KOPT-K1 (cell line): ENCODE data around the gene AFF3.

Experiments used
- H3K27ac ChIP-seq: fragments of 200-600 bp; sonication (generic); 2 replicates; pipeline ENCODE4 v1.5.1; 2016; ENCODE audit warnings: antibody characterized with exemption, mild to moderate bottlenecking, low read depth, low read length; ENCODE audit not compliant: poor library complexity, severe bottlenecking
- H3K36me3 ChIP-seq: fragments of 200-600 bp; sonication (generic); 2 replicates; pipeline ENCODE4 v1.5.1; 2017; ENCODE audit warnings: antibody characterized with exemption, mild to moderate bottlenecking, low read length, moderate library complexity; ENCODE audit not compliant: insufficient read depth
- H3K9me3 ChIP-seq: fragments of 200-600 bp; sonication (generic); 2 replicates; pipeline ENCODE4 v1.5.1; 2017; ENCODE audit warnings: antibody characterized with exemption, low read length, mild to moderate bottlenecking; ENCODE audit not compliant: insufficient read depth, poor library complexity, severe bottlenecking

Gene AFF3

GRCh38 chr2:99722476-99722875 is 419.9 kb downstream of the AFF3 start:
- no peaks in the 10 kb centered on the region; the same call in 1 of the 2 replicates for H3K36me3 ChIP-seq

DNA sequence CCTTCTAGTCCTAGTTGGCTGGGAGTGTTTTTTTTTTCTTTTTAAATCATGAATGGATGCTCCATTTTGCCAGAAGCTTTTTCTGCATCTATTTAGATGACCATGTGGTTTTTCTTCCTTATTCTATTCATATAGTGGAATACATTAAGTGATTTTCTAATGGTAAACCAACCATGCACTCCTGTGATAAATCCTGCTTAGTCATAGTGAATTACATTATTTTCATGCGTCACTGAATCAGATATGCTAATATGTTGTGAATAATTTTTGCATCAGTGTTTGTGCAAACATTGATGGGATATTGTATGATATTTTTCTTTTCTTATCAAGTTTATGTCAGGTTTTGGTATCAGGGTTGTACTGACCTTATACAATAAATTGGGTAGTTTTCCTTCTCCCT is 423.3 kb downstream of the AFF3 start:
- Histone ChIP-seq H3K36me3 (no peaks in the 10 kb centered on the region; the same call in 1 of the 2 replicates), H3K27ac (no peak overlapping the region)

More at GRCh38 chr2:99722476-99722875, 419.9 kb downstream of the AFF3 start:
- no peak overlapping the region for H3K27ac ChIP-seq
- H3K9me3 ChIP-seq, result peaks cover 14% of the 10 kb centered on the region

GRCh38 chr2:99715956-99716355 is 426.4 kb downstream of the AFF3 start:
- no peaks in the 10 kb centered on the region for H3K36me3 ChIP-seq
- no peak overlapping the region for H3K27ac ChIP-seq
- H3K9me3 ChIP-seq, result no peaks in the 10 kb centered on the region

More for the DNA sequence above, 423.3 kb downstream of the AFF3 start:
- peaks cover 14% of the 10 kb centered on the region for H3K9me3 ChIP-seq

DNA sequence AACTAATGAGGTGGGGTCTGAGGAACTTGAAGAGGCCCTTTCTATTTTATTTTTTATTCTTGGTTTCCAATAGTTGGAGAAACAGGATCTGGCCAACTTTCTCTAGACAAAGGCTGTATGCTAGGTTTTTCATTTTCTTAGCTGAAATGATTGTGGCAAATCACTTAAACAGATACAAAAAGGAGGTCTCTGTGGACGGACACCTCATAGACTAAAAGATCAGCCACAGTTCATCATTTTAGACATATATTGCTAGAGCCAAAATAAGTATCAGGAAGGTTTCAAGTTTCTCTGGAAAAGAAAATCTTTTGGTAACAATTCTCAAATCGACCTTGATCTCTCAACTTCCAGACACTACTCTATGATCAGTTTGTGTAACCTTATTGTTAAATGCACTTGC is 428.0 kb downstream of the AFF3 start:
- no peaks in the 10 kb centered on the region for H3K9me3 ChIP-seq
- no peaks in the 10 kb centered on the region for H3K36me3 ChIP-seq
- no peak overlapping the region for H3K27ac ChIP-seq

DNA sequence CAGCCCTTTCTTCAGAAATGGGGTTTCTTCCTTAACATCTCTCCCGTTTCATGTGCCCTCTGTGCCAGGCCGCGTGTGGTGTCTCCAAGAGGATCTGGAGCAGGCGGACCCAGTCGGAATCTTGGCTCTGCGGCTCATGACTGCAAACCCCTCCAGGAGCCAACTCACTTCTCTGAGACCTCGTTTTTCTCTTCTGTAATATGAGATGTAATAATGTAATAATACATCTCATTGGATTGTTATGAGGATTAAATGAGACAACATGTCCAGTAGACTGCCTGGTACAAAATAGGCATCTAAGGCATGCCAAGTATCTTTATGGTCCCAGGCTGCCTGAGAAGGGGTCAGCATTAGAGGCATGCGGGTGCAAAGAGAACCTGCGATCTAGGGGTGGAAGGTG is 431.2 kb downstream of the AFF3 start:
- Histone ChIP-seq H3K36me3 (no peaks in the 10 kb centered on the region), H3K27ac (no peak overlapping the region)

GRCh38 chr2:99710721-99711120 is 431.7 kb downstream of the AFF3 start:
- H3K9me3 ChIP-seq, result no peaks in the 10 kb centered on the region
- H3K36me3 ChIP-seq, result no peaks in the 10 kb centered on the region
- H3K27ac ChIP-seq, result no peak overlapping the region

More for the DNA sequence above, 431.2 kb downstream of the AFF3 start:
- H3K9me3 ChIP-seq, result no peaks in the 10 kb centered on the region

DNA sequence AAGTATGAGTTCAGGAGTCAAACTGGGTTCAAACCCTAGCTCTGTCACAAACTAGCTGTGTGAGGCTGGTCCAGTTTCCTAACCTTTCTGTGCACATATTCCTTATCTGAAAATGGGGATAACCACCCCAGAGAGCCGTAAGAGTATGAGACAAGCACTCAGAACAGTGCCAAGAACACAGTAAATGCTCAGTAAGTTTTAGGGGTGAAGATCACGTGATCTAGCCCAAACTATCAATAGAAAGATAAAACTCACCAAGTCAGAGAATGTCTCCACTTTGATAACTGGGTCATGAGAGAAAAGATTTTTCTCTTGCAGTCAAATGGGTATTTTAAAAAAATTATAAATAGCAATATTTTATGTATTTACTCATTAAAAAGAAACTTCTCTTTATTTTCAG is 433.2 kb downstream of the AFF3 start:
- Histone ChIP-seq H3K9me3 (no peaks in the 10 kb centered on the region), H3K27ac (no peak overlapping the region), H3K36me3 (no peaks in the 10 kb centered on the region)

- H3K36me3 ChIP-seq, result no peaks in the 10 kb centered on the region
- no peaks in the 10 kb centered on the region for H3K9me3 ChIP-seq
- no peak overlapping the region for H3K27ac ChIP-seq
Measured at GRCh38 chr2:99708231-99708630, 434.2 kb downstream of the AFF3 start.

DNA sequence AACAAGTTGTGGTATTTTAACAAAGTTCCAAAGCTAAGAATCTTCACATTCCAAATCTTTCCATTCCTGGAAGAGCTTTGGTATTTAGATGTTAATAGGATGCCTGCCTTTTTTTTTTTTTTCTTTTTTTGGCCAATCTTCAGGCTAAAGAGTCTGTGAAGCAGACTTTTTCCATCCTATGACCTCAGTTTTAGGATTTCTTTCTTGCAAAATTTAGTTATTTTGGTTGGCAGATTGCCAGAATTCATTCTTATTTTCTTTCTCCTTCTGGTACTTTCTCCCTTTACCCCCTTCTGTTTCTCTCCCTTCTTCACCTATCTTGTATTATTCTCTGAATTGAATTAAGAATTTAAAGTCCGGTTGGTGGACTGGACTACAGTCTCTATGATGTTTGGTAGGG is 434.8 kb downstream of the AFF3 start:
- H3K36me3 ChIP-seq, result no peaks in the 10 kb centered on the region
- H3K27ac ChIP-seq, result no peak overlapping the region
- H3K9me3 ChIP-seq, result no peaks in the 10 kb centered on the region

GRCh38 chr2:99706735-99707134 is 435.7 kb downstream of the AFF3 start:
- Histone ChIP-seq H3K36me3 (no peaks in the 10 kb centered on the region), H3K27ac (no peak overlapping the region), H3K9me3 (no peaks in the 10 kb centered on the region)

- Histone ChIP-seq H3K36me3 (no peaks in the 10 kb centered on the region), H3K27ac (no peak overlapping the region), H3K9me3 (no peaks in the 10 kb centered on the region)
Measured at GRCh38 chr2:99701503-99701902, 440.9 kb downstream of the AFF3 start.

DNA sequence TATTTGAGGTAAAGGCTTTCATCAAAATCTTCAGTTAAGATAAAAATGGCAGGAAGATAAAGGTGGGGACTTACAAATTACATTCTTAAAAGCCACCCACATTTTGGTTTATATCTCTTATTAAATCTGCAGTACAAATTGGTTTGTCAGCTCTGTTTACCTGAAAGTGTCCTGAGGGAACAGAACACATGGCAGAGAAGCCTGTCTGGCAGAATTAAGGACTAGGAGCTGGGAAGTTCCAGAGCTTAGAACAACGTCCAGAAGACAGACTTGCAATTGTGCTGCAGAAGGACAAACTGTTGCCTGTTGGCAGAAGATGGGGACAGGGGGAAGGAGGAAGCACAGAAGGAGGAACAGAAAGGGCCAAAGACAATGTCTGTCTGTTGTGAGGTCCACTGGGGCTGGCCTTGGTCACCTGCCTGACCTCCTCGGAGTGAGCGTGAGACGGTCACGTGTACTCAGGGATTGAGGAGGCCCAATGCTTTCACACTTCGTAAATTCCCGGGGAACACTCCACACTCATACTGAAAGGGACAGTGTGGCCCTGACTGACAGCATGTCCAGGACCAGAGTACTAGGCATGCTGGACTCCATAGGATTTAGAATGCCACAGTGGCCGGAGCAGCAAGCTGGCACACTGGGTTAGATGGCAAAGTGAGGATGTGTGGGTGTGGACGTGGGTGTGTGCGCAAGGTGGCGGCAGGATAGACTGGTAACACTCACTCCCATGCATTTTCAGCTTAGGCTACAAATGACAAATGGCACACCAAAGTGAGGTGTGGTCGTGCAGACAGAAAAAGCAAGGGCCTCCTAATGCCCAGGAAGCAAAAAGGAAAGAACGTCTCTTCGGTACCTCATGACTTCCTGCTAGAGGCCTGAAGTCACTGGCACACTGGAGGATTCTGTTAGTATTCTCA is 441.6 kb downstream of the AFF3 start:
- Histone ChIP-seq H3K27ac (no peak overlapping the region), H3K36me3 (no peaks in the 10 kb centered on the region), H3K9me3 (no peaks in the 10 kb centered on the region)

DNA sequence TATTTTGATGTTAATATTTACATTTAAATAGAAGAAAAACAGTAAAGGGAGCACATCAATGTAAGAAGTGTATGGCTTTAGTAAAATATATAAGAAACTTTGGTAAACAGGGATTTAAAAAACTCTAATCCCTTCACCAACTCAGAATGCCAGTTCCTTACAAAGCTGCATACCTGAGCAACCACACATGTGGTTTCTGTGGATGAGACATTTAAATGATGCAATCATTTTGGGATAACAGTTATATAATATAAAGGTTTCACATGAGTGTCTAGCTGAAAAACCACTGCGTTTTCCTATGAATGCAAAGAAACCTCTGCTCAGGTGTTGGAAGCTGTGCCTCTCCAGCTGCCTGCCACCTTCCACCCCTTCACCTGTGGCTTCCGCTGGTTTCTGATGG is 443.5 kb downstream of the AFF3 start:
- Histone ChIP-seq H3K9me3 (no peaks in the 10 kb centered on the region), H3K27ac (no peak overlapping the region), H3K36me3 (no peaks in the 10 kb centered on the region)

GRCh38 chr2:99697811-99698568 is 444.4 kb downstream of the AFF3 start:
- Histone ChIP-seq H3K27ac (no peak overlapping the region), H3K36me3 (no peaks in the 10 kb centered on the region), H3K9me3 (no peaks in the 10 kb centered on the region)

- Histone ChIP-seq H3K9me3 (no peaks in the 10 kb centered on the region), H3K36me3 (no peaks in the 10 kb centered on the region), H3K27ac (no peak overlapping the region)
Measured at GRCh38 chr2:99695944-99696253, 446.5 kb downstream of the AFF3 start.
